A673 (cell line): Measurements from ENCODE around the gene FCGR1A. TPM values are rescaled to one million over a fixed set of nuclear protein-coding genes. Genes with fewer than 3 reads are reported as not detected.
"Not testable (repeated sequence)": the region's sequence is repeated elsewhere in the genome, so short reads cannot be mapped to it uniquely, and the experiment has no call there.

ENCODE experiments used
- BruUV-seq: library from RNA; stranded (reverse); fragments of 400-500 nt; replicated peaks from 2 replicates; lab custom pipeline; 2021; lab: Mats Ljungman, UMichigan
- CTCF ChIA-PET: fragments of 300-600 bp; sonication (Branson Sonifier 250); formaldehyde crosslinking; loops from one replicate; lab custom pipeline; 2022; ENCODE audit warnings: antibody characterized with exemption; lab: Charles Lee
- POLR2A ChIA-PET: fragments of 300-600 bp; sonication (Branson Sonifier 250); formaldehyde crosslinking; loops from one replicate; lab custom pipeline; 2022; ENCODE audit warnings: antibody characterized with exemption; ENCODE audit not compliant: low non-redundant PET; lab: Charles Lee
- DNase-seq: peaks from one replicate; pipeline ENCODE4 v3.0.0-alpha.2; 2015; ENCODE audit warnings: low spot score
- H3K27ac ChIP-seq: fragments of 200-600 bp; sonication (generic); 2 replicates; pipeline ENCODE4 v1.5.1; 2016; ENCODE audit warnings: mixed run types, low read depth, mild to moderate bottlenecking, mixed read lengths, antibody characterized with exemption, low read length; ENCODE audit not compliant: poor library complexity, severe bottlenecking
- H3K27me3 ChIP-seq: fragments of 200-600 bp; sonication (generic); replicated peaks from 2 replicates; pipeline ENCODE4 v1.6.1; 2017; ENCODE audit warnings: mixed run types, low read depth, mild to moderate bottlenecking, mixed read lengths, antibody characterized with exemption, low read length; ENCODE audit not compliant: insufficient read depth, poor library complexity
- H3K36me3 ChIP-seq: fragments of 200-600 bp; sonication (generic); 2 replicates; pipeline ENCODE4 v1.6.1; 2016; ENCODE audit warnings: mixed run types, mild to moderate bottlenecking, mixed read lengths, antibody characterized with exemption, low read length; ENCODE audit not compliant: insufficient read depth, poor library complexity, severe bottlenecking
- H3K4me1 ChIP-seq: fragments of 200-600 bp; sonication (generic); 2 replicates; pipeline ENCODE4 v1.6.1; 2017; ENCODE audit warnings: mixed run types, mild to moderate bottlenecking, mixed read lengths, antibody characterized with exemption, low read length; ENCODE audit not compliant: insufficient read depth, poor library complexity, severe bottlenecking
- H3K4me3 ChIP-seq: fragments of 200-600 bp; sonication (generic); 2 replicates; pipeline ENCODE4 v1.5.1; 2016; ENCODE audit warnings: low read depth, mixed run types, mild to moderate bottlenecking, mixed read lengths, low read length; ENCODE audit not compliant: poor library complexity, severe bottlenecking
- H3K9me3 ChIP-seq: fragments of 200-600 bp; sonication (generic); 2 replicates; pipeline ENCODE4 v1.6.1; 2016; ENCODE audit warnings: mixed run types, low read depth, mild to moderate bottlenecking, mixed read lengths, antibody characterized with exemption, low read length; ENCODE audit not compliant: poor library complexity, severe bottlenecking
- intact Hi-C: fragments of 100-400 bp; cut with micrococcal nuclease; formaldehyde crosslinking; loops from one replicate; pipeline ENCODE4 v1.10.0; 2022; ENCODE audit not compliant: unreplicated experiment
- total RNA-seq: library from RNA; stranded (reverse); gene quantifications from 2 replicates; pipeline ENCODE4 v1.2.3, GENCODE V29; 2021

Gene FCGR1A
- total RNA-seq, 1 experiment from 2014 or later: not detected

DNA sequence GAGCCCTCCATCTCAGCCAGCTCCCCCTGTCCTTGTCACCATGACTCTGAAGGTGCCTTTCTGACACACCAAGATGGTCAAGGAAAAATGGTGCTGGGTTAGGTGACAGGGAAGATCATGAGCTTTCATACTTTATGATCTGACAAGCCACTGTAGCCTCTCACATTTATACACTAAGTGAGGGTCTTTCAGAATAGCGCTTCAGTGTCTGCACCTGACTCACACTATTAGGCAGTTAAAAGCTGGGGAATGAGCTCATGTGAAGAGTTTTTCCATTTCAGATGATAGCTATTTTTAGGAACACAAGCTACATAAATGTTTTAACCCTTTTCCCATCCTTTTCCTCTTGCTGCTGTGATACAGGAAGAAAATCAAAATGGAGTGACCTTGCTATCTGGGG is 4.2 kb upstream of the FCGR1A start:
- H3K9me3 ChIP-seq, H3K4me3 ChIP-seq, H3K27me3 ChIP-seq, H3K27ac ChIP-seq, DNase-seq, POLR2A ChIA-PET, H3K36me3 ChIP-seq, BruUV-seq, CTCF ChIA-PET, intact Hi-C loops, H3K4me1 ChIP-seq: not testable (repeated sequence)

DNA sequence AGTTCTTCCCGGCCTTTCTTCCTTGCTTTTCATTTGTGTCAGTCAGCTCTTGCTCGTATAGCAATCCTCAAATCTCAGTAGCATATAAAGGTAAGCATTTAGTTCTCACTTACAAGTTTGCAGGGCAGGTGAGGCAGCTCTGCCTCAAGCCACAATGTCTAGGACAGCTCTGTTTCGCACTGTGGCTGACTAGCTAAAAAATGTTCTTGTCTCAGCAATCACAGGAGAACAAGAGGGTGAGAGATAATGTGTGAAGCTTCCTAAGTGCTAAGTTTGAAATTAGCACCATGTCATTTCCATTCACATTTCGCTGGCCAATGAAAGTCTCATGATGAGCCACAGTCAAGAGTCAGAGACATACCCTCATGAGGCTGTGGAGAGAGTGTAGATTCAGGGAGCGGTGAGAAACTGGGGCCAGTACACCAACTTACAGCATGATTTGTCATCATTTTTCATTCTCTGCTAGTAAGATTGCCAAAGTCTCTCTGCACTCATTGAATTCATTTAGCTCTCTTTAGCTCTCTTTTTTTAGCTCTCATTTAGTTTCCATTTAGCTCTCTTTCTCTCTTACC is 995 bp upstream of the FCGR1A start:
- CTCF ChIA-PET, intact Hi-C loops, H3K9me3 ChIP-seq, H3K4me1 ChIP-seq, POLR2A ChIA-PET, H3K4me3 ChIP-seq, H3K27me3 ChIP-seq, DNase-seq, H3K36me3 ChIP-seq, BruUV-seq, H3K27ac ChIP-seq: not testable (repeated sequence)

DNA sequence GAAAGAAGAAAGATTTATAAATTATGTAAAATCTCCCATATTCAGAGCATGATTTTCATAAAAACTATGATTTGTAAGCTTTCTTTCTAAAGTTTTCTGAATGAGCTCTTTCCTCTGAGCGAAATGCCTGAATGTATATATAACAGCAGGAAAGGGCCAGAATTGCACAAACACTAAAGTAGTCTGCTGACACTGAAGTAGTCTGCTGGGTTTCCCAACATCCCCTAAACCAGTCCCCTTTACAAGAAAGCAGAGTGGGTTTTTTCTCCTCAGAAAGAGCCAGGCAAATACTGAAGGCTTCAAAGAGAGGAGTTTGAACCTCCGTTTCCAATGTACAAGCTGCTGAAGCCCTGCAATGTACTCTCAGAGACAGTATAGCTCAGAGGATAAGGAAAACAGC is 795 bp downstream of the FCGR1A start:
- intact Hi-C loops, BruUV-seq: not testable (repeated sequence)

DNA sequence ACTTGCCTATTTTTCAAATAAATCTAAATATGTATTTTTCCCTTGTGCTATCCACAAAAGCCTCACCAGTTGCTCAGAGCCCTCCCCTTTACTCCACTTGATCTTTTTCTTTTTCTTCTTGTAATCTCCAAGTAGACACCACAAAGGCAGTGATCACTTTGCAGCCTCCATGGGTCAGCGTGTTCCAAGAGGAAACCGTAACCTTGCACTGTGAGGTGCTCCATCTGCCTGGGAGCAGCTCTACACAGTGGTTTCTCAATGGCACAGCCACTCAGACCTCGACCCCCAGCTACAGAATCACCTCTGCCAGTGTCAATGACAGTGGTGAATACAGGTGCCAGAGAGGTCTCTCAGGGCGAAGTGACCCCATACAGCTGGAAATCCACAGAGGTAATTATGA is 1.4 kb downstream of the FCGR1A start:
- DNase-seq, H3K9me3 ChIP-seq, H3K27ac ChIP-seq, H3K4me1 ChIP-seq, POLR2A ChIA-PET, intact Hi-C loops, H3K4me3 ChIP-seq, H3K36me3 ChIP-seq, CTCF ChIA-PET, BruUV-seq, H3K27me3 ChIP-seq: not testable (repeated sequence)

More for the DNA sequence above, 795 bp downstream of the FCGR1A start:
- H3K4me3 ChIP-seq, H3K9me3 ChIP-seq, H3K36me3 ChIP-seq, DNase-seq, H3K4me1 ChIP-seq, POLR2A ChIA-PET, H3K27ac ChIP-seq, CTCF ChIA-PET, H3K27me3 ChIP-seq: not testable (repeated sequence)

DNA sequence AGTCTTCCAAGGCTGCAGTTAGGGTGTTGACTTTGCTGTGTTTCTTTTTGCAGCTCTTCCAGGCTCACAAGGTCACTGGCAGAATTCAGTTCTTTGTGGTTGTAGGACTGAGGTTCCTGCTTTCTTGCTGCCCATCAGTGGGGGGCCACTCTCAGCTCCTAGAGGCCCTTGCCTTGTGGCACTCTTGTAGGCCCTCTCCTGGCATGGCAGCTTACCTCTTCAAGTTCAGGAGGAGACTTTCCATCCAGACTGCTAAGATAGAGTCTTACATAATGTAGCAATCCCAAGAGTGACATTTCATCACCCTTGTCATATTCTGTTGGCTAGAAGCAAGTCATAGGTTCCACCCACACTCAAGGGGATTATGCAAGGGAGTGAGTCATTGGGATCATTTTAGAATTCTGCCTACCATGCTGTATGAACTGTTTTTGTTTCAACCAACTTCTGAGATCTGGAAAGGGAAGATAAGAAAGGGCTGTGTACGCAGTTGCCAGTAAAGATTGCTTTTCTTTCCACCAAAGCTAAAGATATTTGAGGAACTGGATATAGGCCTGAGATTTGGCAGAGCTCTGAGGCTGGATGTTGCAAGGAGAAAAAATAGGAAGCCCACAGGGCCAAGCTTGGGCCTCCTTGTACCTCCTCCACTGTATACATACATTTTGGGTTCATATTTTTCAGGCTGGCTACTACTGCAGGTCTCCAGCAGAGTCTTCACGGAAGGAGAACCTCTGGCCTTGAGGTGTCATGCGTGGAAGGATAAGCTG is 5.4 kb downstream of the FCGR1A start:
- DNase-seq, POLR2A ChIA-PET, H3K4me1 ChIP-seq, H3K27me3 ChIP-seq, H3K4me3 ChIP-seq, intact Hi-C loops, H3K27ac ChIP-seq, CTCF ChIA-PET, H3K36me3 ChIP-seq, H3K9me3 ChIP-seq, BruUV-seq: not testable (repeated sequence)
